ENCODE data around the gene DGKB.

GRCh38 chr7:14177876-14178275 lies 724.7 kb downstream of the DGKB start:
- TF ChIP-seq CTCF (IDR thresholded peaks at IDR 0.05; ENCODE audit: poor library complexity) (no peak), EZH2phosphoT487 (IDR thresholded peaks at IDR 0.05; ENCODE audit: low read depth, severe bottlenecking, unreplicated experiment) (no peak)
